ENCODE results near the gene CDKAL1.

DNA sequence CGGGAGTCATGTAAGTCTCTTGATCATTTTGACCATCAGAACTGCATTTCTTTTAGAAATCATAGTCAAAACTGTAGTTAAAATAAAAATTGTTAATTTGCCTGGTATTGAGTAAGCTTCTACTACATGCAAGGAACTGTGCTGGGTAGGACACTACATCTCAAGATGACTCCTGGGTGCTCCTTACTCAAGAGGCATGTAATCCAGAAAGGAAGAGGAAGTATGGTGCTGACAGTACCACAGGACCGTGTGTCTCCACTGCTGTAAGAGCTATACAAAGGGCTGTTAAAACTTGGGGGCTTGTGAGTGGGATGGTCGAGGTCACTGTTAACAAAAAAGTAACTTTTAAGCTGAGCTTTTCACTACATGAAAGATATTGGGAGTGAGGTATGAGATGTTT lies 551.0 kb downstream of the CDKAL1 start:
- TF ChIP-seq GATA2 (IDR thresholded peaks at IDR 0.05; ENCODE audit: low read depth, low read length) (no peak), GATA3 (IDR thresholded peaks at IDR 0.05; ENCODE audit: low read depth, low read length) (no peak)

All from SH-SY5Y (cell line).